T-helper 2 cell (primary cell): ENCODE results near the gene SYNJ2.
A peak's percentile ranks its signal among the peaks of the same experiment; 100 is the strongest.

Experiments used
- DNase-seq, 5 experiments: peaks; one replicate each; pipeline versions ENCODE4 v3.0.0 to v3.0.0-alpha.2; 2012 to 2022

SYNJ2 gene

GRCh38 chr6:157980288-157981131 lies 1.2 kb upstream of the SYNJ2 start:
- peak in 1 of 5 experiments; percentile 6 for DNase-seq

GRCh38 chr6:157981132-157981394 lies 600 bp upstream of the SYNJ2 start:
- peak in 1 of 5 experiments; percentile 13 for DNase-seq

DNA sequence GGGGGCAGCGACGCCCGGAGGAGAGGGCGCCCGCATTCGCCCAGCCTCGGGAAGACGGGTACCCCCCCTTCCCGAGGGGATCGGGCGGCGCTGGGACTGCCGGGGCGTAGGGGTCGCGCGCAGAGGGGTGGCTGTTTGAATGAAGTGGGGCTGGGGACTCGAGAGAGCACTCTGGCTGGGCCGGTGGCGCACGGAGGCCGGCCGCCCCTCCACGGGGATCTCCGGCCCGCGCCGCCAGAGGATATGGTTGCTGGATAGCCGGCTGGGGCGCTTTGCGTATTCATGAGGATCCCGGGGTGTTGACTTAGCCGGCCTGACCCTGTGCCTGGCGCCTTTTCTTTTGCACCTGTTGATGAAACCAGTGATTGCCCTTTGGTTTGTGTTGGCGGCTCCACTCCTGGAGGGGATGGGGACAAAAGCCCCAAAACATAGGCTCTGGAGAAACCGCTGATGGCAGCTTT lies 469 bp downstream of the SYNJ2 start:
- peak in 3 of 5 experiments; percentile 17 to 44 (median 22) for DNase-seq

- DNase-seq: peak in 1 of 5 experiments; percentile 19
Observed at GRCh38 chr6:157982563-157983405, 1.1 kb downstream of the SYNJ2 start.

DNA sequence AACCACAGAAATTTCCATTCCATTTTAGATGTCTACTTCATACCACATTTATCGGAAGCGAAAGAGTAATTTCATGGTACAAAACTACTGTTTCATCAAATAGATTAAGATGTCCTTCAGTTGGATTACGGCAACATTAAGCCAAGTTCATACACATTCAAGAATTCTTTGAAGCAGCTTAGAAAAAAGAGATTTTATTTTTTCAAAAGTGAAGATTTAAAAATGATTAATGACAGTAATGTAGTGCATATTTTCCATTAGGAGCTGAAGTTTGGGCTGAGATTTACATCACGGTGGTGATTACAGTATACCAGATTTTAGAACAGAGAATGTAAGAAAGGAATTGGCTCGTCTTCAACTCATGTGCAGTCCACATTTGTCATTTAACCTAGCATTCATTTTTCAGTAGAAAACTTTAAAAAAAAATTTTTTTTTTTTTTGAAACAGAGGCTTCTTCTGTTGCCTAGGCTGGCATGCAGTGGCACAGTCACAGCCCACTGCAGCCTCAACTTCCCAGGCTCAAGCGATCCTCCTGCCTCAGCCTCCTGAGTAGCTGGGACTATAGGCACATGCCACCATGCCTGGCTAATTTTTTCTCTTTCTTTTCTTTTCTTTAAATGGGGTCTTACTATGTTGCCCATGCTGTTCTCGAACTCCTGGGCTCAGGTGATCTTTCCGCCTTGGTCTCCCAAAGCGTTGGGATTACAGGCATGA lies 1.9 kb downstream of the SYNJ2 start:
- no peak for DNase-seq

DNA sequence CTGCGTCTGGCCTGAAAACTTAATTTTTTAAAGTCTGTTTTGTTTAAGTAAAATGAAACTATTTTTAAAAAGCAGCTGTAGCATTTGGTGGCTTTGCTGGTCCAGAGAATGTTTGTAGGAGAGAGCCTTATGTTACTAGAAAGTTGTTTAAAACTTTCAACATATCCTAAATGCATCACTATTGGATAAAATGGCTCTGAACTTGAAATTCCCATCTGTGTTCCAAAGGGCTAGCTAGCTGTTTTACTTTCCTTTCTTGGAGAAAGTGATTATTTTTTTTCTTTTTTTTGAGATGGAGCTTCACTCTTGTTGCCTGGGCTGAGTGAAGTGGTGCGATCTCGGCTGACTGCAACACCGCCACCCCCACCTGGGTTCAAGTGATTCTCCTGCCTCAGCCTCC lies 2.5 kb downstream of the SYNJ2 start:
- DNase-seq: no peak

DNA sequence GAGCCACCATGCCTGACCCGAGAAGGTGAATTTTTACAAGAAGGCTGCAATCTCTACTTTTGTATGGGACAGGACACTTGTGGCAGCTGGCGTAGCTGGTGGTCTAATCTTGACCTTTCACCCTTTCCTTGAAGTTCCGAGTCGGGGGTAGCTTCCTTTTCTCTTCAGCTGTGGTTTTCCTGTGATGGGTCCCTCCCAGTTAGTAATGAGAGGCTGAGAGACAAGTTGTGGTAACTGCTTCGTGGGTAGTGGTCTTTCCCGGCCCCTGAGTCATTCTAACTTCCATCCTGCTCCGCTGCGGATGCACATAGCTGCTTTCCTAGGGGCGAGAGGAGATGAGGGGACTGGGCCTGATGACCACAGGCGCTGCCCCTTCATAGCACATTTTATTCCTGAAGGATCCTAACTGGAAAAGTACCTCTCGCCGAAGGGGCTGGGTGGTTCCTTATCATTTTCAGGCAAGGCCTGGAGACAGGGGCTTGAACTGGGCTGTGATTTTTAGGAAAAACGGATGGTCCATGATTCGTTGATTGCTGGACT lies 3.1 kb downstream of the SYNJ2 start:
- no peak for DNase-seq

GRCh38 chr6:157985378-157986155 lies 3.9 kb downstream of the SYNJ2 start:
- DNase-seq: no peak

DNA sequence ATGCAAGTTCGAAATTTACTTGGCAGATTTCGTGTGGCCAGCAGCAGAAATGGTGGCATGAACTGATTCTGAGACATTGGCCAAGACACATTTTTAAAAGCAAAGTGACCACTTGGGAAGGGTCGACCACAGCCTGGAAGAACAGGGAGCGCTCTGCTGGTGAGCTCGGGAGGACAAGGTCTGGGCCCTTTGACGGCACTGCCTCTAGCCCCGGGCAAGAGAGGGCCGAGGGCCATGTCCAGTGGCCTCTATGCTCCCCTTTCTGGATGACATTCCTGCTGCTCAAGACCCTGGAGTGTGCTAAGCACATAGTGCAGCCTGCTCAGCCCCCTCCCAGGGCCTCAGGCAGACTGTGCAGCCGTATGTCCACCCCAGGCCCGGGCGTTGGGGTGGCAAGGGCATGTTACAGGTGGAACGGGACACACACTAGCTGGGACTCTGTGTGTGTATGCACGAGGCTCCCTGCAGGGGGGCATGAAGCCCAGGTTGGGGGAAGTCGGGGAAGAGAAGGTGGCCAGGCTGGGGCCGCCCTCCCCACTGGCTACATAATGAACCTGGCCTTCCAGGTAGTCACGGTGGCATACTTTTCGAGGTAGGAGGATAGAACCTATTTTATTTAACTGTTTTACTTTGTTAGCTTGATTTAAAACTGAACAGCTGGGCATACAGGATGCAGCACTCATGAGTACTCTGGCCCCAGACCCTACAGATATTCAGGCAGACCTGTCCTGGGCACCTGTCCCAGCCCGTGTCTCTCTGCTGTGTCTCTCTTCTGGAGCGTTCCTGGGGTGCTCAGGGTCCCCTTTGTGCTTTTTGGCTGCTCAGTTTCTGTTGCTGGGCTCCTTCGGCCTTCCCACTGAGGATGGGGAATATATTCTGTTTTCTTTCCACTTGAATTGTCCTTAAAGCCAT lies 6.4 kb downstream of the SYNJ2 start:
- no peak for DNase-seq

DNA sequence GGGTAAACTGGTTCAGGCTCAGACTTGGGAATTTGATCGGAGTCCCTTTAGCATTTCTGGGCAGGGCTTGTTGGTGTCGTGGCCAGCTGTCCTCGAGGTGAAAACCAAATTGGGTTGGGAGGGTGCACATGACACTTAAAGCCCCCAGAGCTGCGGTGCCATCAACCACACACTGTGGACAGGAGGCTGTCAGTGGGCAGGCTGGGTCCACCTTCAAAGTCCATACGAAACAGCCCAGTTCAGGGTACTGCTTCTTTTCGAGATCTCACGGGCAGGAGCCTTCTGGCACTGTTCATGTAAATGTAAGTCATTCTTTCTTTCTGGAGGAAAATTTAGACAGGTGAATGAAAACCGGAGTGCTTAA lies 7.0 kb downstream of the SYNJ2 start:
- no peak for DNase-seq

DNA sequence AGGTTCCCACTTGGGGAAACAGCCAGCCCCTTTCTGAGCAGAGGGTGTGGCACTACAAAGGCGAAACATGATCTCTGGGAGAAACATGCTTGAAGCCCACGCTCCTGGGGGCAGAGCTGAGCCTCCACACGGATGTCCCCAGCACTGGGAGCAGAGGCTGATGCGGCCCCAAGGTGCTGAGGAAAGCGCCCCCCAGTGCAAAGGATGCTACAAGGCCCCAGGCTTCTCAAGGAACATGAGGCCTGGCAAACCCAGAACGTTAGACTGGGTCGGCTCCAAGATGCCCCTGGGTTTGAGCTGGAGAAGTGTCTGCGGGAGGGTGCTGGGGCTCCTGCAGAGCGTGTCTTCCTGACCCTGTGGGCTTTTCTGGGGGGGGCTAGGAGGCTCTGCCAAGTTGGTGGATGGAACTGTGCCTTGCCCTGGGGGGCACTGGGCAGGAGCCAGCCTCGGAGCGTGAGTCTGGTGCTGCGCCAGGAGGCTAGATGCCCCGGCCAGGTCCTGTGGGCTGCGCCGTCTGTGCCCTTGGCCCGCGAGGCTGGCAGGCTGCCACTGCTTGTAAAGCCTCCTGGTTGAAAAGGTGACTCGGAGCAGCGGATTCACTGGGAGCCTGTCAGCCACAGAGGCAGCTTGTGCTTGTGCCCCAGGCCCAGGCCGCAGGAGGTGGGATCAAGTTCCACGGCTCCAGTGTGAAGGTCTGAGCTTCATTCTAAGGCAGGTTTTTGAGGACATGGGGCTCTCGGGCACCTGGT lies 8.1 kb downstream of the SYNJ2 start:
- no peak for DNase-seq

- peak in 2 of 5 experiments; percentile 2 to 38 for DNase-seq
Observed at GRCh38 chr6:157990321-157991066, 8.8 kb downstream of the SYNJ2 start.

GRCh38 chr6:157991067-157991432 lies 9.4 kb downstream of the SYNJ2 start:
- DNase-seq: no peak

DNA sequence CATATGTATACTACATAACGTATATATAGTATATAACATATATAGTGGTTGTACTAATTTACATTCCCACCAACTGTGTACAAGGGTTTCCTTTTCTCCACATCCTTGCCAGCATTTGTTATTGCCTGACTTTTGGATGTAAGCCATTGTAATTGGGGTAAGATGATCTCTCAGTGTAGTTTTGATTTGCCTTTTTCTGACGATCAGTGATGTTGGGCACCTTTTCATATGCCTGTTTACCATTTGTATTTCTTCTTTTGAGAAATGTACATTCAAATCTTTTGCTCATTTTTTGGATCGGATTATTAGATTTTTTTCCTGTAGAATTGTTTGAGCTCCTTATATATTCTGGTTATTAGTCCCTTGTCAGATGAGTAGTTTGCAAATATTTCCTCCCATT lies 11.4 kb downstream of the SYNJ2 start:
- no peak for DNase-seq

DNA sequence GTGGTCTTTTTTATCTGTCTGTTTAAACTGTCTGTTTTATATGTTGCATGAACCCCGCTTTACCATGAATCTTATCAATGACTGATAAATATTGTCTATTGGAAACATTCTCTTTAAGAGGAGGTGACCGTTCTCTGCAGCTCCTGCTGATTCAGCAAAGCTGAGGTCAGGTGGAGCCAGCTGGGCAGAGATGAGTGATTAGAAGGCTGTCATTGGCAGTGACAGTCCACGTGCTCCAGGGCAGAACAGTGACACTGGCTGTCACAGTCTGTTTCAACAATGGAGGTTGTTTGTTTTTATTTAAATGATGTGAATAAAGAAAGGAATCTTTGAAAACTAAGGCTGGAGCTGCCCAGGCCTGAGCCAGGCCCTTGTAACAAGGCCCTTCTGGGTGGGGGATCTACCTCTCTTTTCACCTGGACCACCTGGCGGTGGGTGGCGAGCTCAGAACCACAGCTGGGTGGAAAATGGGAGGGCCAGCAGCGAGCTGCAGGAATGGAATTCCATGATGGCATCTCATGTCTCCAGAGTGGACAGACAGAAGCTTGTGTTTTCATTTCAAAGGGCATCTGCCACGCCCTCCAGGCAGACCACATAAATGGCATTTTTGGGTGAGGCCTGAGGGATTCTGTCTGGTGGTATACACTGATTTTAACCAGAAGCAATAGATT lies 12.6 kb downstream of the SYNJ2 start:
- DNase-seq: no peak

GRCh38 chr6:157995458-157995857 lies 13.8 kb downstream of the SYNJ2 start:
- DNase-seq: no peak

DNA sequence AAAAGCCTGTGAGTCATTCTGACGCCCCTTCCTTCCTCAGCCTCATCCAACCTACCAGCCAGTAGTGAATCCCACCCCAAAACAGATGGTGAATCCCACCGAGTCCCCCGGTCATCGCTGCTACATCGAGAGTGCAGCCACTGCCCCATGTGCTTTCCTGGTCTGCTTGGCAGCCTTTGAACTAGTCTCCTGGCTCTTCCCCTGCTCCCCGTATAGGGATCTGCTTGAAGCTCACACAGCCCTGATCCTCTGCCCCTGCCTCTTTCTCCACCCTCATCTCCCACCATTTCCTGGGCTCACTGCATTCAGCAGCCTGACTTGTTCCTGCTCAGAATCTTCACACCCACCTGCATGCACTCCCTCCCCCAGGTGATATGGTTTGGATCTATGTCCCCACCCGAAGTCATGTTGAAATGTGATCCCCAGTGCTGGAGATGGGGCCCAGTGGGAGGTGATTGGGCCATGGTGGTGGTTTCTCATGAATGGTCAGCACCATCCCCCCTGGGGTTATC lies 14.6 kb downstream of the SYNJ2 start:
- no peak for DNase-seq

DNA sequence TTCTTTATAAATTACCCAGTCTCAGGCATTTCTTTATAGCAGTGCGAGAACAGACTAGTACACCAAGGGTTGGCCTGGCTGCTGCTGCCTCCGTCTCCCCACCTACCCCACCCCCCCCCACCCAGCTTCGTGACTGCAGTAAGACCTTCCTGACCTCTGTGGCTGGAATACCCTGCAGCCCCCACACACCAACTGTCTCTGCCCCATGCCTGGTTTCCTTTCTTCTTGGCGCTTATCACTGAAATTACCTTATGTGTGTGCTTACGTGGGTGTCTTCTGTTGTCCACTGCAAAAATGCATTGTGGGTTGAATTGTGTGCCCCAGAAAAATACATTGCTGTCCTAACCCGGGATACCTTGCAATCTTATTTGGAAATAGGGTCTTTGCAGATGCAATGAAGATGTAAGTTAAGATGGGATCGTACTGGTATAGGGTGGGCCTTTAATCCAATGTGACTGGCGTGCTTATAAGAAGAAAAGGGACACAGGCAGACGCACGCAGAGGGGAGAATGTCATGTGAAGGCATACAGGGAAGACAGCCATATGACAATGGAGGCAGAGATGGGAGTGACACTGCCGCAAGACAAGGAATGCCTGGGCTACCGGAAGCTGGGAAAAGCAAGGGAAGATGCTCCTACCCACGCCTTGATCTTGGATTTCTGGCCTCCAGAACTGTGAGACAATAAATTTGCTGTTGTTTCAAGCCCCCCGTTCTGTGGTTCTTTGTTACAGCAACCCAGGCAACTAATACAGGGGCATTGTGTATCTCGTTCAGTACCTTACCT lies 15.4 kb downstream of the SYNJ2 start:
- no peak for DNase-seq
